K562 (cell line): ENCODE data around the gene MEOX2.

ENCODE experiments used
- CTCF ChIP-seq, 3 experiments: IDR thresholded peaks in 2 of 3; conservative IDR thresholded peaks in 1 of 3; 2 replicates each; pipeline ENCODE4 v1.5.1; 2011 to 2012; ENCODE audit warnings: low read length in 3 of 3, mild to moderate bottlenecking in 3 of 3, control low read depth in 2 of 3, improper control_type of control experiment in 1 of 3, inconsistent platforms in 1 of 3, low read depth in 1 of 3, mixed read lengths in 1 of 3, moderate library complexity in 1 of 3; ENCODE audit not compliant: insufficient read depth in 2 of 3
- MAZ ChIP-seq, 2 experiments: fragments of 450-650 bp in 1 of 2; sonication (generic) in 1 of 2; formaldehyde crosslinking; IDR thresholded peaks in 1 of 2; conservative IDR thresholded peaks in 1 of 2; 2 replicates each; pipeline versions ENCODE4 v1.4.0 to v1.5.0; 2020; ENCODE audit warnings: mild to moderate bottlenecking in 1 of 2, missing genetic modification reagents in 1 of 2
- MITF ChIP-seq: IDR thresholded peaks from 2 replicates; pipeline ENCODE4 v1.6.1; 2014; ENCODE audit warnings: antibody characterized with exemption
- NCOA1 ChIP-seq: fragments of 450-650 bp; IDR thresholded peaks from 2 replicates; pipeline ENCODE4 v1.6.1; 2016; ENCODE audit warnings: low read depth
- RFX7 ChIP-seq: fragments of 250-450 bp; sonication (Bioruptor Pico); IDR thresholded peaks from 2 replicates; pipeline ENCODE4 v1.5.1; 2021; ENCODE audit warnings: mild to moderate bottlenecking
- SIRT6 ChIP-seq: IDR thresholded peaks from one replicate; pipeline ENCODE4 v1.6.1; 2012; ENCODE audit warnings: low read depth, mild to moderate bottlenecking, control low read depth, inconsistent platforms, low read length, moderate library complexity
- SMAD1 ChIP-seq: fragments of 150-350 bp; IDR thresholded peaks from 2 replicates; pipeline ENCODE4 v1.6.1; 2014; ENCODE audit warnings: low read length, low read depth; ENCODE audit not compliant: partially characterized antibody
- SREBF1 ChIP-seq: fragments of 150-350 bp; IDR thresholded peaks from 2 replicates; pipeline ENCODE4 v1.6.1; 2014; ENCODE audit warnings: antibody characterized with exemption, low read depth, low read length, borderline replicate concordance
- ZNF121 ChIP-seq: sonication (generic); formaldehyde crosslinking; conservative IDR thresholded peaks from 2 replicates; pipeline ENCODE4 v1.8.0; 2022; ENCODE audit warnings: missing genetic modification reagents
- ZNF217 ChIP-seq: sonication (generic); formaldehyde crosslinking; IDR thresholded peaks from 2 replicates; pipeline ENCODE4 v1.8.0; 2022; ENCODE audit warnings: mild to moderate bottlenecking, missing genetic modification reagents
- TF ChIP-seq, protein P1 (sequence below), 2 experiments: fragments of 450-650 bp in 1 of 2; sonication (generic) in 1 of 2; formaldehyde crosslinking; conservative IDR thresholded peaks; 2 replicates each; pipeline versions ENCODE4 v1.4.0 to v1.8.1; 2020 to 2022; ENCODE audit warnings: mild to moderate bottlenecking in 1 of 2, missing genetic modification reagents in 1 of 2
- TF ChIP-seq, protein P2 (sequence below): sonication (generic); formaldehyde crosslinking; IDR thresholded peaks from 2 replicates; pipeline ENCODE4 v1.8.0; 2022; ENCODE audit warnings: missing genetic modification reagents, mild to moderate bottlenecking, moderate library complexity, borderline replicate concordance
- TF ChIP-seq, protein P3 (sequence below): fragments of 450-650 bp; formaldehyde crosslinking; IDR thresholded peaks from 2 replicates; pipeline ENCODE4 v1.4.0; 2022; ENCODE audit warnings: missing genetic modification characterization

DNA sequence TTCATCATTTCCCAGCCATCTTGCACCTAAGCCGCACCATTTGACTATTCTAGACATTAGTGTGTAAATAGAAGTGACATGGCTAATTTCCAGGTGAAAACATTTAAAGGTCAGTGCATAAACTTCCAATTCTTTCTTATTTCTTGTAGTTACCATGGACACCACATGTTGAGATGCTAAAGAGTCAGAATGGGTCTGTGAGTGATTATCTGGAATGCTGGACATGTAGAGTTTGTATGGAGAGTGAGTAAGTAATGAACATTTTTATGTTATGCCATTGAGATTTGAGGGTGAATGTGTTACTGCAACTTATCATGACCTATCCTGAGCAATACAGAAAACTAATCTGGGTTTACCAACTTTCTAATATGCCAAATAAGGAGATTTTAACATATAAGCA, 60.4 kb downstream of the MEOX2 start:
- TF ChIP-seq SREBF1, result no peak
- TF ChIP-seq, protein P1, sequence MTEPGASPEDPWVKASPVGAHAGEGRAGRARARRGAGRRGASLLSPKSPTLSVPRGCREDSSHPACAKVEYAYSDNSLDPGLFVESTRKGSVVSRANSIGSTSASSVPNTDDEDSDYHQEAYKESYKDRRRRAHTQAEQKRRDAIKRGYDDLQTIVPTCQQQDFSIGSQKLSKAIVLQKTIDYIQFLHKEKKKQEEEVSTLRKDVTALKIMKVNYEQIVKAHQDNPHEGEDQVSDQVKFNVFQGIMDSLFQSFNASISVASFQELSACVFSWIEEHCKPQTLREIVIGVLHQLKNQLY (CRISPR knock-in tag; conservative IDR thresholded peaks at IDR 0.05), result no peak
- no peak for TF ChIP-seq SIRT6
- TF ChIP-seq, protein P2, sequence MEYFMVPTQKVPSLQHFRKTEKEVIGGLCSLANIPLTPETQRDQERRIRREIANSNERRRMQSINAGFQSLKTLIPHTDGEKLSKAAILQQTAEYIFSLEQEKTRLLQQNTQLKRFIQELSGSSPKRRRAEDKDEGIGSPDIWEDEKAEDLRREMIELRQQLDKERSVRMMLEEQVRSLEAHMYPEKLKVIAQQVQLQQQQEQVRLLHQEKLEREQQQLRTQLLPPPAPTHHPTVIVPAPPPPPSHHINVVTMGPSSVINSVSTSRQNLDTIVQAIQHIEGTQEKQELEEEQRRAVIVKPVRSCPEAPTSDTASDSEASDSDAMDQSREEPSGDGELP (CRISPR knock-in tag), result no peak
- TF ChIP-seq MAZ (CRISPR knock-in tag; conservative IDR thresholded peaks at IDR 0.05 in 1 of 2, IDR thresholded peaks at IDR 0.05 in 1 of 2), result no peak
- TF ChIP-seq CTCF (IDR thresholded peaks at IDR 0.05 in 2 of 3, conservative IDR thresholded peaks at IDR 0.05 in 1 of 3; ENCODE audit: insufficient read depth in 2 of 3, low read depth in 1 of 3, low read length in 3 of 3), result no peak
- no peak for TF ChIP-seq SMAD1
- TF ChIP-seq ZNF217 (CRISPR knock-in tag), result no peak
- TF ChIP-seq, protein P3, sequence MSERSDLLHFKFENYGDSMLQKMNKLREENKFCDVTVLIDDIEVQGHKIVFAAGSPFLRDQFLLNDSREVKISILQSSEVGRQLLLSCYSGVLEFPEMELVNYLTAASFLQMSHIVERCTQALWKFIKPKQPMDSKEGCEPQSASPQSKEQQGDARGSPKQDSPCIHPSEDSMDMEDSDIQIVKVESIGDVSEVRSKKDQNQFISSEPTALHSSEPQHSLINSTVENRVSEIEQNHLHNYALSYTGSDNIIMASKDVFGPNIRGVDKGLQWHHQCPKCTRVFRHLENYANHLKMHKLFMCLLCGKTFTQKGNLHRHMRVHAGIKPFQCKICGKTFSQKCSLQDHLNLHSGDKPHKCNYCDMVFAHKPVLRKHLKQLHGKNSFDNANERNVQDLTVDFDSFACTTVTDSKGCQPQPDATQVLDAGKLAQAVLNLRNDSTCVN (CRISPR knock-in tag), result no peak
- no peak for TF ChIP-seq RFX7
- TF ChIP-seq ZNF121 (CRISPR knock-in tag), result no peak
- TF ChIP-seq MITF, result no peak
- TF ChIP-seq NCOA1, result no peak
